ENCODE measurements around the gene LSM12.

- TF ChIP-seq CTCF (conservative IDR thresholded peaks at IDR 0.05; ENCODE audit: low read depth, low read length) (no peak), EZH2 (IDR thresholded peaks at IDR 0.05; ENCODE audit: borderline replicate concordance, low read depth, low read length, poor library complexity, severe bottlenecking) (no peak)
Measured at GRCh38 chr17:44112284-44113280, 46.1 kb upstream of the LSM12 start.
